Trophoblast cell (in vitro differentiated cells and primary cell): ENCODE results near the gene RERG.

Experiments
- DNase-seq, 2 donors: peaks; one replicate each; pipeline ENCODE4 v3.0.0-alpha.2; 2016
- H2AFZ ChIP-seq: 2 replicates; pipeline ENCODE4 v1.6.1; 2013; ENCODE audit warnings: low read length, moderate library complexity, mild to moderate bottlenecking; ENCODE audit not compliant: insufficient read depth, poor library complexity
- H2AK5ac ChIP-seq: 2 replicates; pipeline ENCODE4 v1.6.1; 2013; ENCODE audit warnings: mild to moderate bottlenecking, low read length
- H2BK120ac ChIP-seq: 2 replicates; pipeline ENCODE4 v1.6.1; 2013; ENCODE audit warnings: low read length, mild to moderate bottlenecking, moderate library complexity; ENCODE audit not compliant: insufficient read depth, poor library complexity
- H2BK12ac ChIP-seq: 2 replicates; pipeline ENCODE4 v1.6.1; 2013; ENCODE audit warnings: mild to moderate bottlenecking, low read length, moderate library complexity
- H2BK5ac ChIP-seq: 2 replicates; pipeline ENCODE4 v1.6.1; 2013; ENCODE audit warnings: low read length, low read depth, moderate library complexity, mild to moderate bottlenecking; ENCODE audit not compliant: poor library complexity
- H3K14ac ChIP-seq: 2 replicates; pipeline ENCODE4 v1.6.1; 2013; ENCODE audit warnings: mild to moderate bottlenecking, low read length
- H3K18ac ChIP-seq: 2 replicates; pipeline ENCODE4 v1.6.1; 2013; ENCODE audit warnings: mild to moderate bottlenecking, low read length
- H3K23ac ChIP-seq: 2 replicates; pipeline ENCODE4 v1.6.1; 2013; ENCODE audit warnings: low read length
- H3K27ac ChIP-seq: 2 replicates; pipeline ENCODE4 v1.5.1; 2013; ENCODE audit warnings: low read depth, mild to moderate bottlenecking, inconsistent platforms, low read length, moderate library complexity
- H3K27me3 ChIP-seq: 2 replicates; pipeline ENCODE4 v1.6.1; 2013; ENCODE audit warnings: inconsistent platforms, mild to moderate bottlenecking, low read length, moderate library complexity; ENCODE audit not compliant: insufficient read depth
- H3K36me3 ChIP-seq, 2 experiments: 1 replicate in 1 of 2; 2 replicates in 1 of 2; pipeline ENCODE4 v1.6.1; 2013; ENCODE audit warnings: low read length in 2 of 2, mild to moderate bottlenecking in 2 of 2, moderate library complexity in 1 of 2; ENCODE audit not compliant: insufficient read depth in 2 of 2, control insufficient read depth in 1 of 2
- H3K4ac ChIP-seq: 2 replicates; pipeline ENCODE4 v1.6.1; 2013; ENCODE audit warnings: low read depth, mild to moderate bottlenecking, low read length, moderate library complexity
- H3K4me1 ChIP-seq, 2 experiments: 1 replicate in 1 of 2; 2 replicates in 1 of 2; pipeline ENCODE4 v1.6.1; 2013; ENCODE audit warnings: low read length in 2 of 2, mild to moderate bottlenecking in 2 of 2, moderate library complexity in 1 of 2; ENCODE audit not compliant: insufficient read depth in 2 of 2, control insufficient read depth in 1 of 2
- H3K4me2 ChIP-seq: 2 replicates; pipeline ENCODE4 v1.6.1; 2013; ENCODE audit warnings: inconsistent platforms, mild to moderate bottlenecking, low read length, moderate library complexity
- H3K4me3 ChIP-seq: 2 replicates; pipeline ENCODE4 v1.5.1; 2013; ENCODE audit warnings: mild to moderate bottlenecking, low read depth, low read length, inconsistent platforms
- H3K79me1 ChIP-seq: one replicate; pipeline ENCODE4 v1.6.1; 2013; ENCODE audit warnings: low read length
- H3K79me2 ChIP-seq: 2 replicates; pipeline ENCODE4 v1.6.1; 2013; ENCODE audit warnings: low read length, mild to moderate bottlenecking; ENCODE audit not compliant: control insufficient read depth, insufficient read depth, poor library complexity
- H3K9ac ChIP-seq: 2 replicates; pipeline ENCODE4 v1.6.1; 2013; ENCODE audit warnings: mild to moderate bottlenecking, low read length
- H3K9me3 ChIP-seq: 2 replicates; pipeline ENCODE4 v1.6.1; 2013; ENCODE audit warnings: low read depth, mild to moderate bottlenecking, control low read depth, inconsistent platforms, low read length; ENCODE audit not compliant: insufficient read depth
- H4K12ac ChIP-seq: 2 replicates; pipeline ENCODE4 v1.6.1; 2013; ENCODE audit warnings: low read depth, mild to moderate bottlenecking, low read length, moderate library complexity
- H4K8ac ChIP-seq: 2 replicates; pipeline ENCODE4 v1.6.1; 2013; ENCODE audit warnings: low read depth, mild to moderate bottlenecking, low read length, moderate library complexity
- H4K91ac ChIP-seq: one replicate; pipeline ENCODE4 v1.6.1; 2013; ENCODE audit warnings: low read depth, mild to moderate bottlenecking, low read length, moderate library complexity
- WGBS: extraction: QIAGEN DNeasy Blood & Tissue Kit; methylation state at CpG from one replicate; pipeline ENCODE4 v1.1.7; 2013; ENCODE audit warnings: missing lambda C conversion rate; ENCODE audit not compliant: insufficient read length, insufficient coverage; ENCODE audit errors: extremely low coverage; 5-methylcytosine and 5-hydroxymethylcytosine counted together

RERG gene

GRCh38 chr12:15181017-15181683 lies 40.1 kb downstream of the RERG start:
- Histone ChIP-seq H3K4me3 (no peak overlapping the region), H2BK5ac (no peak overlapping the region), H4K12ac (no peak overlapping the region), H3K18ac (no peak overlapping the region), H3K27me3 (peaks cover 3% of the 10 kb centered on the region), H3K4ac (no peak overlapping the region), H2BK120ac (no peak overlapping the region), H3K36me3 (no peaks in the 10 kb centered on the region), H2AK5ac (no peak overlapping the region), H2BK12ac (no peak overlapping the region), H3K79me1 (no peaks in the 10 kb centered on the region), H3K4me1 (no peaks in the 10 kb centered on the region), H4K91ac (no peak overlapping the region), H3K4me2 (no peak overlapping the region), H3K23ac (no peak overlapping the region), H4K8ac (no peak overlapping the region), H3K79me2 (no peaks in the 10 kb centered on the region), H3K9me3 (no peaks in the 10 kb centered on the region), H3K14ac (no peak overlapping the region), H2AFZ (no peak overlapping the region), H3K27ac (no peak overlapping the region), H3K9ac (no peak overlapping the region)
- peak in 1 of 2 donors; percentile 16 for DNase-seq
- WGBS = no CpG with 5 or more reads among the region's 3 CpGs

GRCh38 chr12:15180325-15180724 lies 40.9 kb downstream of the RERG start:
- Histone ChIP-seq H2BK5ac (no peak overlapping the region), H3K36me3 (no peaks in the 10 kb centered on the region), H2BK120ac (no peak overlapping the region), H2AFZ (no peak overlapping the region), H4K8ac (no peak overlapping the region), H3K4me3 (no peak overlapping the region), H3K9me3 (no peaks in the 10 kb centered on the region), H2AK5ac (no peak overlapping the region), H3K79me1 (no peaks in the 10 kb centered on the region), H3K27me3 (peaks cover 3% of the 10 kb centered on the region), H3K79me2 (no peaks in the 10 kb centered on the region), H4K91ac (no peak overlapping the region), H3K14ac (no peak overlapping the region), H3K4ac (no peak overlapping the region), H3K18ac (no peak overlapping the region), H3K4me2 (no peak overlapping the region), H4K12ac (no peak overlapping the region), H3K4me1 (peaks cover 0 to under 1% of the 10 kb centered on the region in 2 experiments), H3K27ac (no peak overlapping the region), H3K23ac (no peak overlapping the region), H3K9ac (no peak overlapping the region), H2BK12ac (no peak overlapping the region)
- no peak for DNase-seq
- no CpG with 5 or more reads among the region's 2 CpGs for WGBS

- Histone ChIP-seq H2AK5ac (no peak overlapping the region), H3K4me1 (peaks cover 0 to 2% of the 10 kb centered on the region in 2 experiments), H3K36me3 (no peaks in the 10 kb centered on the region), H4K8ac (no peak overlapping the region), H4K12ac (no peak overlapping the region), H3K14ac (no peak overlapping the region), H3K9ac (no peak overlapping the region), H3K79me1 (no peaks in the 10 kb centered on the region), H4K91ac (no peak overlapping the region), H3K9me3 (no peaks in the 10 kb centered on the region), H2BK5ac (no peak overlapping the region), H3K23ac (no peak overlapping the region), H3K18ac (no peak overlapping the region), H3K4me3 (no peak overlapping the region), H3K4ac (no peak overlapping the region), H2BK120ac (no peak overlapping the region), H2BK12ac (no peak overlapping the region), H2AFZ (no peak overlapping the region), H3K27ac (no peak overlapping the region), H3K27me3 (peaks cover 3% of the 10 kb centered on the region), H3K79me2 (no peaks in the 10 kb centered on the region), H3K4me2 (no peak overlapping the region)
- no CpG with 5 or more reads among the region's 2 CpGs for WGBS
- no peak for DNase-seq
These were observed 41.5 kb downstream of the RERG start for GRCh38 chr12:15179672-15180071.

GRCh38 chr12:15173142-15173541 lies 48.1 kb downstream of the RERG start:
- Histone ChIP-seq H3K27me3 (no peaks in the 10 kb centered on the region), H4K12ac (no peak overlapping the region), H4K8ac (no peak overlapping the region), H3K9ac (no peak overlapping the region), H3K9me3 (no peaks in the 10 kb centered on the region), H3K4me1 (peaks cover 0 to 2% of the 10 kb centered on the region in 2 experiments), H2BK120ac (no peak overlapping the region), H3K27ac (no peak overlapping the region), H4K91ac (no peak overlapping the region), H2AK5ac (no peak overlapping the region), H3K23ac (no peak overlapping the region), H3K4me2 (no peak overlapping the region), H3K36me3 (no peaks in the 10 kb centered on the region), H2BK12ac (no peak overlapping the region), H3K79me1 (no peaks in the 10 kb centered on the region), H3K79me2 (no peaks in the 10 kb centered on the region), H3K14ac (no peak overlapping the region), H3K4ac (no peak overlapping the region), H2AFZ (no peak overlapping the region), H3K4me3 (no peak overlapping the region), H2BK5ac (no peak overlapping the region), H3K18ac (no peak overlapping the region)
- DNase-seq = no peak
- no CpG with 5 or more reads among the region's 2 CpGs for WGBS
